Tibial nerve (tissue), 4 donors: ENCODE measurements around the gene STK16. TPM values are rescaled to one million over a fixed set of nuclear protein-coding genes. Genes with fewer than 3 reads are reported as not detected.
A peak's percentile ranks its signal among the peaks of the same experiment; 100 is the strongest.
"Not testable (repeated sequence)": the region's sequence is repeated elsewhere in the genome, so short reads cannot be mapped to it uniquely, and the experiment has no call there.

Experiments used
- DNase-seq, 2 donors: peaks; one replicate each; pipeline ENCODE4 v3.0.0-alpha.2; 2019; ENCODE audit warnings: low spot score in 2 of 2
- H3K27ac ChIP-seq, 4 donors: fragments of 200-600 bp; sonication (generic) in 3 of 4; one replicate each; pipeline ENCODE4 v1.5.1; 2017 to 2019; ENCODE audit warnings: mild to moderate bottlenecking in 1 of 4
- H3K27me3 ChIP-seq, 2 donors: fragments of 200-600 bp; sonication (generic) in 1 of 2; one replicate each; pipeline versions ENCODE4 v1.5.1 to v1.6.0; 2017 to 2019
- H3K36me3 ChIP-seq, 3 donors: fragments of 200-600 bp; sonication (generic); one replicate each; pipeline ENCODE4 v1.5.1; 2018 to 2019
- H3K4me1 ChIP-seq, 4 donors: fragments of 200-600 bp; sonication (generic) in 3 of 4; one replicate each; pipeline ENCODE4 v1.5.1; 2017 to 2019
- H3K4me3 ChIP-seq, 4 donors: fragments of 200-600 bp; sonication (generic) in 3 of 4; one replicate each; pipeline ENCODE4 v1.5.1; 2017 to 2019; ENCODE audit warnings: mild to moderate bottlenecking in 1 of 4, moderate library complexity in 1 of 4
- H3K9me3 ChIP-seq, 4 donors: fragments of 200-600 bp; sonication (generic) in 3 of 4; one replicate each; pipeline ENCODE4 v1.5.1; 2017 to 2019
- EP300 ChIP-seq, 2 donors: sonication (generic); formaldehyde crosslinking; IDR thresholded peaks; one replicate each; pipeline ENCODE4 v1.6.1; 2017; ENCODE audit warnings: antibody characterized with exemption in 2 of 2, mild to moderate bottlenecking in 1 of 2
- POLR2A ChIP-seq, 2 donors: fragments of 450-650 bp; IDR thresholded peaks; one replicate each; pipeline ENCODE4 v1.6.1; 2017; ENCODE audit warnings: antibody characterized with exemption in 2 of 2, mild to moderate bottlenecking in 2 of 2, moderate library complexity in 2 of 2
- WGBS, 2 donors: methylation state at CpG; one replicate each; pipeline ENCODE4 v1.1.5; 2018; 5-methylcytosine and 5-hydroxymethylcytosine counted together
- total RNA-seq, 4 donors: library from RNA; depleted of rRNA; stranded (reverse); fragments of >200 nt; gene quantifications; one replicate each; pipeline ENCODE4 v1.1.0, GENCODE V29; 2016
- TF ChIP-seq, protein P1 (sequence below), 5 experiments: fragments of 200-600 bp in 3 of 5; fragments of 450-650 bp in 2 of 5; sonication (generic) in 3 of 5; IDR thresholded peaks; one replicate each; pipeline ENCODE4 v1.5.1; 2016 to 2019; ENCODE audit warnings: antibody characterized with exemption in 5 of 5, mild to moderate bottlenecking in 3 of 5, moderate library complexity in 2 of 5

The STK16 gene
- total RNA-seq, 4 donors from 2014 or later: 9.6 to 17.7 (median 15.3) TPM

DNA sequence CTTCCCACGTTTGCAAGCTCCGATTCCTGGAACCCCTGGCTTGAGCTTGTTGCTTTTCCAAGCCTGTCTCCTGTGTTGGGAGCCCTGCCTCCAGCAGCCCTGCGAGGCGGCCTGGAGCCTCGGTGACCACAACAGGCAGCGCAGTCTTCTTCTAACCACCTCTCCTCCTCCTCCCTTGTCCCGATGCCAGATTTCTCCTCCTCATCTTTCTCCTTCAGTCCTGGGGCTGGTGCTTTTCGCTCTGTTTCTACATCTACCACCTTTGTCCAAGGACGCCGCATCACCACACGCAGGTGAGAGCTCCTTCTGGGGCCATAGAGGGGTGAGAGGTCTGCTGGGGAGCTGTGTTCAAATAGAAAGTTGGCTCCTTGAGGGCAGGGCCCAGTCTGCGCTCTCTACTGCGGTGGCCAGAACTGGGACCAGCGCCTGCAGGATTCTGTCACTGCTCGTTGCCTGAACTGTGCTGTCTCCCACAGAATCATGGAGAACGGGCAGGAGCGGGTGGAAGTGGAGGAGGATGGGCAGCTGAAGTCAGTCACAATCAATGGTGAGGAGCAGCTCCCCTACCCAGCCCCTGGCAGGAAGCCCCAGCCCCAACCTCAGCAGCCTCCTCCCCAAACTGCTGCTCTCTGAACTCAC lies 37.8 kb downstream of the STK16 start:
- Histone ChIP-seq H3K4me3 (no peak overlapping the region), H3K27me3 (no peaks in the 10 kb centered on the region), H3K4me1 (peaks cover 0 to 89% (median 51%) of the 10 kb centered on the region in 4 donors), H3K36me3 (peaks cover 0 to 53% (median 6%) of the 10 kb centered on the region in 3 donors), H3K9me3 (no peaks in the 10 kb centered on the region), H3K27ac (peak overlapping the region; percentile 53 to 100 (median 100))
- no peak for DNase-seq
- WGBS, 2 donors: 64 to 71% methylated on average over 17 of the region's 17 CpGs
- no peak for TF ChIP-seq EP300 (IDR thresholded peaks at IDR 0.05)
- TF ChIP-seq, protein P1, sequence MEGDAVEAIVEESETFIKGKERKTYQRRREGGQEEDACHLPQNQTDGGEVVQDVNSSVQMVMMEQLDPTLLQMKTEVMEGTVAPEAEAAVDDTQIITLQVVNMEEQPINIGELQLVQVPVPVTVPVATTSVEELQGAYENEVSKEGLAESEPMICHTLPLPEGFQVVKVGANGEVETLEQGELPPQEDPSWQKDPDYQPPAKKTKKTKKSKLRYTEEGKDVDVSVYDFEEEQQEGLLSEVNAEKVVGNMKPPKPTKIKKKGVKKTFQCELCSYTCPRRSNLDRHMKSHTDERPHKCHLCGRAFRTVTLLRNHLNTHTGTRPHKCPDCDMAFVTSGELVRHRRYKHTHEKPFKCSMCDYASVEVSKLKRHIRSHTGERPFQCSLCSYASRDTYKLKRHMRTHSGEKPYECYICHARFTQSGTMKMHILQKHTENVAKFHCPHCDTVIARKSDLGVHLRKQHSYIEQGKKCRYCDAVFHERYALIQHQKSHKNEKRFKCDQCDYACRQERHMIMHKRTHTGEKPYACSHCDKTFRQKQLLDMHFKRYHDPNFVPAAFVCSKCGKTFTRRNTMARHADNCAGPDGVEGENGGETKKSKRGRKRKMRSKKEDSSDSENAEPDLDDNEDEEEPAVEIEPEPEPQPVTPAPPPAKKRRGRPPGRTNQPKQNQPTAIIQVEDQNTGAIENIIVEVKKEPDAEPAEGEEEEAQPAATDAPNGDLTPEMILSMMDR (IDR thresholded peaks at IDR 0.05): no peak
- no peak for TF ChIP-seq POLR2A (IDR thresholded peaks at IDR 0.05)

DNA sequence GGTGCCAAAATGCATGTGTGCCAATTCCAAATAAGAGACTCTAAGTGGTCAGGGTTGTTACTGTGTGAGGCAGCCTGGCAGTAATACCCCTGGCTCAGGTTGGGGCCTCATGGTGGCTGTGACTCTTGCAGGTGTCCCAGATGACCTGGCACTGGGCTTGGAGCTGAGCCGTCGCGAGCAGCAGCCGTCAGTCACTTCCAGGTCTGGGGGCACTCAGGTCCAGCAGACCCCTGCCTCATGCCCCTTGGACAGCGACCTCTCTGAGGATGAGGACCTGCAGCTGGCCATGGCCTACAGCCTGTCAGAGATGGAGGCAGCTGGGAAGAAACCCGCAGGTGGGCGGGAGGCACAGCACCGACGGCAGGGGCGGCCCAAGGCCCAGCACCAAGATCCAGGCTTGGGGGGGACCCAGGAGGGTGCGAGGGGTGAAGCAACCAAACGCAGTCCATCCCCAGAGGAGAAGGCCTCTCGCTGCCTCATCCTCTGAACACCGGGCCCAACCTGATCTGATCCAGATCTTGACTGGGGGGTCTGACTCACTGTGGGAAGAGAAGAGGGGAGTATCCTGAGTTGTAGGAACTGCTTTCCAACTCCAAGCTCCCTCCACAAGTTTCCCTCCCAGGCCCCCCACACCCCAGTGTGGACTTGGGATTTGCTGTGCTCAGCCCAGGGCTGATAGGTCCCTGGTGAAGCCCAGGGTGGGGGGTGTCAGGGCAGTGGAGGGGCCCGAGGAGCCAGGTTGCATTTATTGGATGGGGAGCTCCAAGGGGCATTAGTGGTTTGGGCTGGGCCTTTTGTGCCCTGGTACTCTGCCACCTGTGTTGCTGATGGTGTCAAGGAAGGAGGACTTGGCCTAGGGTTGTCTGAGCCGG lies 39.5 kb downstream of the STK16 start:
- Histone ChIP-seq H3K27me3 (no peaks in the 10 kb centered on the region), H3K4me1 (peaks cover 0 to 97% (median 51%) of the 10 kb centered on the region in 4 donors), H3K27ac (peak overlapping the region; percentile 76 to 100 (median 100)), H3K4me3 (no peak overlapping the region), H3K36me3 (peaks cover 0 to 53% (median 6%) of the 10 kb centered on the region in 3 donors), H3K9me3 (no peaks in the 10 kb centered on the region)
- WGBS, 2 donors: 80 to 85% methylated on average over 12 to 15 of the region's 16 CpGs
- TF ChIP-seq EP300 (IDR thresholded peaks at IDR 0.05) (no peak), POLR2A (IDR thresholded peaks at IDR 0.05) (no peak)
- TF ChIP-seq, protein P1 (IDR thresholded peaks at IDR 0.05): no peak
- DNase-seq: no peak

DNA sequence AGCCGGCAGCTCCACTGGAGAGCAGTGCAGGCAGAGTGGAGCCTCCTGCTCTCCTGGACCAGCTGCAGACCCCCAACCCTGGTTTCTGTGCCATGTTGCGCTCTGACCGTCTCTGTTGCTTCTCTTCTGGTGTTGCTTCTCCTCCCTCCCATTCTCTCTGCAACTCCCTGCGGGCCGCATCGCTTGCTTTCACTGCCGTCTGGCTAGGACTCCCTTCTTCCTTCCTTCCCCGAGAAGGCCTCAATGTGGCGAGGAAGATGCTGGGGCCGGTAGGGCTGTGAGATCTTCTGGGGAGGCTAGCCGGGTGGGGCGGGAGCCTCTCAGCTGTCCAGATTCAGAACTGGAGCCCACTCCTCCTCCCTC lies 40.1 kb downstream of the STK16 start:
- Histone ChIP-seq H3K27ac (peak overlapping the region; percentile 76 to 100 (median 100)), H3K27me3 (no peaks in the 10 kb centered on the region), H3K36me3 (peaks cover 0 to 53% (median 6%) of the 10 kb centered on the region in 3 donors), H3K9me3 (no peaks in the 10 kb centered on the region), H3K4me3 (no peak overlapping the region), H3K4me1 (peaks cover 0 to 97% (median 50%) of the 10 kb centered on the region in 4 donors)
- no peak for TF ChIP-seq POLR2A (IDR thresholded peaks at IDR 0.05)
- WGBS, 2 donors: 64% methylated on average over 11 to 12 of the region's 12 CpGs
- no peak for DNase-seq

DNA sequence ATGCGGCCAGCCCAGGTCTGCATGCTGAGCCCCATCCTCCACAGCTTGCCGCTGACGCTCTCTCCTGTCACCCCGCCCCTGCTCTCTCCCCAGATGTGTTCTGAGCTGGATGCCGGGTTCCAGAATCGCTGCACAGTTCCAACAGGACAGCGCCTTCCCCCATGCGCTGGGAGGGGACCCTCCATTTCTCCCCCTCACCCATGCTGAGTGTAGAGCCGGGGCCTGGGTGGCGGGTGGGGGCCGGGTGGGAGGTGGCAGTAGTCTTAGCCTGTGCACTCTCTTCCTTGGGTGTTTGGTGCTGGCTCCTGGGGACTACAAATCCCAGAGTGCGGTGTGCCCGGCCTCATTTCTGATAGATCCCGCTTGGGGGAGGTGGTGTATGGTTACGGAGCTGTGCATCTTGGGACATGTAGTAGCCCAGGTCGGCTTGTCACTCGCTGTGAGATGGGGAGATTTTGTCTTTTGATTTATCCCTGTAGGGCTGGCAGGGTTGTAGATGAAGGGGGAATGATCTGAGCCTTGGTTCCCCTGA lies 40.7 kb downstream of the STK16 start:
- Histone ChIP-seq H3K9me3 (no peaks in the 10 kb centered on the region), H3K36me3 (peaks cover 0 to 48% (median 6%) of the 10 kb centered on the region in 3 donors), H3K27me3 (no peaks in the 10 kb centered on the region), H3K4me3 (no peak overlapping the region), H3K4me1 (peaks cover 0 to 97% (median 48%) of the 10 kb centered on the region in 4 donors), H3K27ac (peak overlapping the region; percentile 76 to 100 (median 100))
- DNase-seq: peak; percentile 57 to 65
- TF ChIP-seq, protein P1 (IDR thresholded peaks at IDR 0.05): no peak
- no peak for TF ChIP-seq EP300 (IDR thresholded peaks at IDR 0.05)
- no peak for TF ChIP-seq POLR2A (IDR thresholded peaks at IDR 0.05)
- WGBS, 2 donors: 48 to 49% methylated on average over 14 to 16 of the region's 17 CpGs

DNA sequence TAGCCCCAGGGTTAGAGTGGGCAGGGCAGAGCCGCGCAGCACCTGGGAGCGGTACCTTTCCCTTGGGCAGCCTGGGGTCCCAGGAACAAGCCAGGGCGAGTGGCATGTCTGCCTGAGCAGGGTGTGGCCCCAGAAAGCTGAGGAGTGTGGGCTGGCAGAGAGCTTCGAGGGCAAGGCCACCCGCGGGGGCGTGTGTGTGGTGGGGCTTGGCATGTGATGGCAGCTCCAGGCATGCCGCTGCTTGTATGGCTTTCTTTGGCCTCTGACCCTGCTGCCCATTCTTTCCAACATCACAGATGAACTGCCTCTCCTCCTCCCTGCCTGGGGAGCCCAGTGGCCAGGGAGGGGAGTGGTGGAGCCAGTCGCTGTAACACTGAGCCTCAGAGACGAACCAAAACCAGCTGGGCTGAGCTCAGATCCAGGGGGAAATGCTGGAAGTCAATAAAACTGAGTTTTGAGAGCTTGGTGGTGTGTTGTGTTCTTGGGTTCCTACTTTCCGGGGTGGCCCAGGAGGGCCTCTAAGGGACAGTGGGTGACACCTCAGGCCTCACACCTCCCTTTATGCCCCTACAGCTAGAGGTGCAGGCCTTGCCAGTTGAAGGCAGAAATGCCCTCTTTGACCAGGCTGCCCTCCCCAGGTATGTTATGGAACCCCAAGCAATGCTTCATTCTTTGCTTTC lies 41.3 kb downstream of the STK16 start:
- DNase-seq: no peak
- TF ChIP-seq EP300 (IDR thresholded peaks at IDR 0.05) (peak in 1 of 2 donors; percentile 91), POLR2A (IDR thresholded peaks at IDR 0.05) (peak in 1 of 2 donors; percentile 36)
- TF ChIP-seq, protein P1 (IDR thresholded peaks at IDR 0.05): peak in 1 of 5 experiments; percentile 11
- 46 to 62% methylated on average over 11 to 12 of the region's 12 CpGs for whole genome bisulfite sequencing, 2 donors
- H3K4me3 ChIP-seq: no peak overlapping the region
- peak overlapping the region; percentile 76 to 100 (median 100) for H3K27ac ChIP-seq
- H3K9me3 ChIP-seq: no peaks in the 10 kb centered on the region
- peaks cover 0 to 41% (median 6%) of the 10 kb centered on the region in 3 donors for H3K36me3 ChIP-seq
- peaks cover 0 to 91% (median 48%) of the 10 kb centered on the region in 4 donors for H3K4me1 ChIP-seq
- no peaks in the 10 kb centered on the region for H3K27me3 ChIP-seq

DNA sequence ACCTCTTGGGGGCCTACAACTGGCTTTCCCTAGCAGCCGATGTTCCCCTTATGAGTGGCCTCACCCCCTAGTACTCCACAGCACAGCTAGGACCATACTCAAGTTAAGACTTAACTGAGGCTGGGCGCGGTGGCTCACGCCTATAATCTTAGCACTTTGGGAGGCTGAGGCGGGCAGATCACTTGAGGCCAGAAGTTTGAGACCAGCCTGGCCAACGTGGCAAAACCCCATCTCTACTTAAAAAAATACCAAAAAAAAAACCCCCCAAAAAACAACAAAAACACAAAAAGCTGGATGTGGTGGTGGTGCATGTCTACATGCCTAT lies 41.8 kb downstream of the STK16 start:
- not testable (repeated sequence) for H3K9me3 ChIP-seq, H3K27me3 ChIP-seq, DNase-seq, H3K4me3 ChIP-seq
- Histone ChIP-seq H3K4me1 (peaks cover 0 to 86% (median 46%) of the 10 kb centered on the region in 4 donors), H3K27ac (peak overlapping the region; percentile 76 to 100 (median 100)), H3K36me3 (peaks cover 0 to 36% (median 6%) of the 10 kb centered on the region in 3 donors)
- 77 to 79% methylated on average over 6 of the region's 6 CpGs for WGBS, 2 donors
